Stomach (tissue), 9 donors: ENCODE results near the gene WDR7. TPM values are rescaled to one million over a fixed set of nuclear protein-coding genes. Genes with fewer than 3 reads are reported as not detected.
A peak's percentile ranks its signal among the peaks of the same experiment; 100 is the strongest.

Experiments used
- DNase-seq, 2 donors: peaks; one replicate each; pipeline versions ENCODE4 v3.0.0 to v3.0.0-alpha.2; 2013 to 2019
- H3K27ac ChIP-seq, 5 donors: fragments of 200-600 bp in 4 of 5; sonication (generic) in 4 of 5; one replicate each; pipeline ENCODE4 v1.5.1; 2013 to 2019; ENCODE audit warnings: mild to moderate bottlenecking in 1 of 5, moderate library complexity in 1 of 5
- H3K27me3 ChIP-seq, 3 donors: fragments of 200-600 bp; sonication (generic); one replicate each; pipeline ENCODE4 v1.5.1; 2017 to 2019; ENCODE audit warnings: mixed run types in 1 of 3
- H3K36me3 ChIP-seq, 4 donors: fragments of 200-600 bp; sonication (generic); 1 replicate in 3 of 4; 2 replicates in 1 of 4; pipeline ENCODE4 v1.5.1; 2016 to 2019
- H3K4me1 ChIP-seq, 4 donors: fragments of 200-600 bp; sonication (generic); one replicate each; pipeline ENCODE4 v1.5.1; 2016 to 2019
- H3K4me3 ChIP-seq, 4 donors: fragments of 200-600 bp; sonication (generic) in 3 of 4; one replicate each; pipeline ENCODE4 v1.5.1; 2016 to 2019; ENCODE audit warnings: mild to moderate bottlenecking in 1 of 4
- H3K9me3 ChIP-seq, 4 donors: fragments of 200-600 bp; sonication (generic); one replicate each; pipeline ENCODE4 v1.5.1; 2016 to 2019
- CTCF ChIP-seq, 7 experiments: fragments of 450-650 bp in 4 of 7; fragments of 200-600 bp in 3 of 7; sonication (generic) in 3 of 7; IDR thresholded peaks; one replicate each; pipeline ENCODE4 v1.5.1; 2016 to 2019; ENCODE audit warnings: antibody characterized with exemption in 7 of 7, control low read depth in 2 of 7, mild to moderate bottlenecking in 1 of 7
- EP300 ChIP-seq: sonication (generic); formaldehyde crosslinking; IDR thresholded peaks from one replicate; pipeline ENCODE4 v1.6.1; 2017; ENCODE audit warnings: antibody characterized with exemption
- POLR2A ChIP-seq, 4 donors: fragments of 450-650 bp; IDR thresholded peaks; one replicate each; pipeline ENCODE4 v1.6.1; 2016; ENCODE audit warnings: antibody characterized with exemption in 4 of 4, control low read depth in 2 of 4, mild to moderate bottlenecking in 1 of 4, moderate library complexity in 1 of 4
- POLR2AphosphoS5 ChIP-seq, 3 donors: sonication (generic); formaldehyde crosslinking; IDR thresholded peaks; one replicate each; pipeline ENCODE4 v1.6.1; 2016; ENCODE audit warnings: antibody characterized with exemption in 3 of 3
- WGBS, 5 donors: extraction: QIAGEN DNeasy Blood & Tissue Kit in 3 of 5; methylation state at CpG; one replicate each; pipeline versions ENCODE4 v1.1.5 to v1.1.7; 2013 to 2018; 5-methylcytosine and 5-hydroxymethylcytosine counted together
- intact Hi-C: fragments of 100-400 bp; cut with DNase I; formaldehyde crosslinking; loops from one replicate; pipeline ENCODE4 v1.15.1; 2023; ENCODE audit warnings: low total_unique reads
- polyA plus RNA-seq, 3 donors: library from polyadenylated mRNA; stranded (reverse); fragments of 200-250 nt; gene quantifications; one replicate each; pipeline ENCODE4 v1.2.3, GENCODE V29; 2013
- total RNA-seq, 5 donors: library from RNA; depleted of rRNA; stranded (reverse); fragments of >200 nt; gene quantifications; one replicate each; pipeline versions ENCODE4 v1.1.0 to v1.2.3, GENCODE V29; 2014 to 2016
- donor health status: healthy with polysubstance abuse.
- donor health status: Bipolar disorder and iron deficiency.
- donor health status: healthy.

The WDR7 gene
- total and polyA plus RNA-seq, 8 donors: 1.7 to 250 (median 47.2) TPM

DNA sequence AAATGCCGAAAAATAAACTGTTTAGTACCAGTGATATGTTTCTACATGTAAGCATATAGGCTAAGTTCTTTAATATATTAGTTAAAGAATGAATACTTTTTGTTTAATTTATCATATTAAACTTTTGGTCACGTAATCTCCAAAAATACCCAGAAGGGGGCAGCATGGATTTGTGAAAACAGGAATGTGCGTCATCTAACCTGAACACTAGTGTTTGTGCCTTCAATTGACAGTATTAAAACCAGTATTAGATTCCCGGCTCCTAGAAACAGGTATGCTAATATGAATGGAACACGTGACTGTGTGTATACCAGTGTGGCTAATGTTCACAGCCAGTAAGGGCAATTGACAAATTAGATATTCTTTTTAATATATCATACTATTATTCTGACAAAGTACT lies 51.8 kb downstream of the WDR7 start:
- intact Hi-C loops: no loop called here
- TF ChIP-seq EP300 (no peak), POLR2A (IDR thresholded peaks at IDR 0.05) (no peak), POLR2AphosphoS5 (IDR thresholded peaks at IDR 0.05) (no peak), CTCF (IDR thresholded peaks at IDR 0.05) (peak in 2 of 7 experiments; percentile 12 to 21)
- H3K27me3 ChIP-seq: no peaks in the 10 kb centered on the region
- no peak overlapping the region for H3K4me3 ChIP-seq
- no peak overlapping the region for H3K27ac ChIP-seq
- WGBS, 5 donors: 37 to 50% (median 42%) methylated on average over 5 of the region's 5 CpGs
- peak in 1 of 2 donors; percentile 59 for DNase-seq
- H3K36me3 ChIP-seq: peaks cover 0 to 7% (median under 1%) of the 10 kb centered on the region in 4 donors
- H3K9me3 ChIP-seq: no peaks in the 10 kb centered on the region
- no peaks in the 10 kb centered on the region for H3K4me1 ChIP-seq

- Histone ChIP-seq H3K9me3 (no peaks in the 10 kb centered on the region), H3K4me1 (no peaks in the 10 kb centered on the region), H3K27me3 (no peaks in the 10 kb centered on the region), H3K36me3 (peaks cover 0 to 5% (median 0%) of the 10 kb centered on the region in 4 donors), H3K4me3 (no peak overlapping the region), H3K27ac (no peak overlapping the region)
- intact Hi-C loops: no loop called here
- no peak for TF ChIP-seq EP300
- no peak for TF ChIP-seq CTCF (IDR thresholded peaks at IDR 0.05)
- TF ChIP-seq POLR2AphosphoS5 (IDR thresholded peaks at IDR 0.05): no peak
- no peak for TF ChIP-seq POLR2A (IDR thresholded peaks at IDR 0.05)
- DNase-seq: peak in 1 of 2 donors; percentile 33
- 41 to 53% (median 51%) methylated on average over 2 of the region's 2 CpGs for WGBS, 5 donors
These were observed 58.3 kb downstream of the WDR7 start for GRCh38 chr18:56709463-56709862.

- H3K27ac ChIP-seq: no peak overlapping the region
- intact Hi-C loops: no loop called here
- H3K27me3 ChIP-seq: no peaks in the 10 kb centered on the region
- TF ChIP-seq POLR2AphosphoS5 (IDR thresholded peaks at IDR 0.05) (no peak), EP300 (no peak), POLR2A (IDR thresholded peaks at IDR 0.05) (no peak), CTCF (IDR thresholded peaks at IDR 0.05) (no peak)
- DNase-seq: no peak
- H3K4me1 ChIP-seq: no peaks in the 10 kb centered on the region
- WGBS, 5 donors: 88 to 96% (median 92%) methylated on average over 2 of the region's 2 CpGs
- H3K36me3 ChIP-seq: no peaks in the 10 kb centered on the region
- H3K4me3 ChIP-seq: no peak overlapping the region
- no peaks in the 10 kb centered on the region for H3K9me3 ChIP-seq
These were observed 60.7 kb downstream of the WDR7 start for GRCh38 chr18:56711708-56712445.

DNA sequence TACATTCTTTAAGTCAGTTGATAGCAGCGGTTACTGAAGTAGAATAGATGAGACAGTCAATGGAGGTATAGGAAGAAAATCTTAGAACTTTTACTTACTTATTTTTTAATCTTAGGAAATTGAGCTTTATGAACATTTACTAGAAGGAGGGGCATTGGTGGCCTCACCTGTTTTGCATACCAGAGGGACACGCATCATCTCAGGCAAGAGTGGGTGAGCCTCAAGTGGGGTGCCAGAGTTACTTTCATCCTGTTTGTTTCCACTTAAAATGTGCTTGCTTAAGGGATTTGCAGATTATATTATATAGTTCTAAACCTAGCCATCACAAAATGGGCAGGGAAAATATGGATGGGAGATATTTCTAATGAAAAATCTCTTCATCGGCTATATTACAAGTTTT lies 61.6 kb downstream of the WDR7 start:
- no peak for DNase-seq
- WGBS, 5 donors: 92 to 100% (median 96%) methylated on average over 3 of the region's 3 CpGs
- no peak overlapping the region for H3K4me3 ChIP-seq
- H3K9me3 ChIP-seq: no peaks in the 10 kb centered on the region
- H3K36me3 ChIP-seq: peaks cover 0 to under 1% (median under 1%) of the 10 kb centered on the region in 4 donors
- no peaks in the 10 kb centered on the region for H3K27me3 ChIP-seq
- TF ChIP-seq POLR2A (IDR thresholded peaks at IDR 0.05) (no peak), CTCF (IDR thresholded peaks at IDR 0.05) (no peak), EP300 (no peak), POLR2AphosphoS5 (IDR thresholded peaks at IDR 0.05) (no peak)
- no peak overlapping the region for H3K27ac ChIP-seq
- intact Hi-C loops: no loop called here
- no peaks in the 10 kb centered on the region for H3K4me1 ChIP-seq
